HG02623 (cell line): ENCODE results near the gene KPNA2.
A peak's percentile ranks its signal among the peaks of the same experiment; 100 is the strongest.
"Not testable (repeated sequence)": the region's sequence is repeated elsewhere in the genome, so short reads cannot be mapped to it uniquely, and the experiment has no call there.

Experiments used
- ATAC-seq: cut with Tn5 transposase; IDR thresholded peaks from one replicate; pipeline ENCODE4 v1.9.1; 2021; ENCODE audit warnings: moderate library complexity; ENCODE audit not compliant: unreplicated experiment

KPNA2 gene

GRCh38 chr17:68035523-68036303 lies at the start of gene KPNA2:
KPNA2 (plus strand) TSS chr17:68035735; CDS start chr17:68037133, 1,398 bp downstream.
- peak; percentile 94 for ATAC-seq

GRCh38 chr17:67990909-67991308 lies 44.6 kb upstream of the KPNA2 start:
- ATAC-seq, result no peak

GRCh38 chr17:67992548-67993152 lies 42.9 kb upstream of the KPNA2 start:
- no peak for ATAC-seq

GRCh38 chr17:67993153-67993997 lies 42.2 kb upstream of the KPNA2 start:
- ATAC-seq, result peak; percentile 63

GRCh38 chr17:67993998-67994361 lies 41.6 kb upstream of the KPNA2 start:
- ATAC-seq, result no peak

GRCh38 chr17:67994817-67995569 lies 40.5 kb upstream of the KPNA2 start:
- no peak for ATAC-seq

GRCh38 chr17:67995570-67996263 lies 39.8 kb upstream of the KPNA2 start:
- ATAC-seq, result no peak

- not testable (repeated sequence) for ATAC-seq
Measured at GRCh38 chr17:67996301-67997171, 39.0 kb upstream of the KPNA2 start, which contains the start of gene C17orf58. C17orf58 (minus strand) TSS chr17:67996469; CDS start chr17:67996198, 271 bp downstream.

- no peak for ATAC-seq
Measured at GRCh38 chr17:67998466-67998865, 37.1 kb upstream of the KPNA2 start.

- ATAC-seq, result no peak
Measured at GRCh38 chr17:67999291-67999911, 36.1 kb upstream of the KPNA2 start.

- ATAC-seq, result no peak
Measured at GRCh38 chr17:68004201-68004600, 31.3 kb upstream of the KPNA2 start.

GRCh38 chr17:68006797-68007196 lies 28.7 kb upstream of the KPNA2 start:
- ATAC-seq, result no peak

- ATAC-seq, result peak; percentile 52
Measured at GRCh38 chr17:68011199-68011665, 24.3 kb upstream of the KPNA2 start.

- no peak for ATAC-seq
Measured at GRCh38 chr17:68013385-68013784, 22.1 kb upstream of the KPNA2 start.

- no peak for ATAC-seq
Measured at GRCh38 chr17:68015081-68015723, 20.3 kb upstream of the KPNA2 start.

GRCh38 chr17:68016838-68017237 lies 18.7 kb upstream of the KPNA2 start:
- no peak for ATAC-seq

- ATAC-seq, result not testable (repeated sequence)
Measured at GRCh38 chr17:68018493-68018892, 17.0 kb upstream of the KPNA2 start.

- no peak for ATAC-seq
Measured at GRCh38 chr17:68019336-68019674, 16.2 kb upstream of the KPNA2 start.
